Left lobe of liver (tissue), 2 donors: ENCODE results near the gene PCDHGB5. TPM values are rescaled to one million over a fixed set of nuclear protein-coding genes. Genes with fewer than 3 reads are reported as not detected.
"Not testable (repeated sequence)": the region's sequence is repeated elsewhere in the genome, so short reads cannot be mapped to it uniquely, and the experiment has no call there.

Source experiments
- ATAC-seq: fragments of 200-7000 bp; cut with Tn5 transposase; one replicate; pipeline ENCODE4 v1.9.1; 2020; ENCODE audit warnings: mild to moderate bottlenecking, moderate library complexity
- DNase-seq: peaks from one replicate; pipeline ENCODE4 v3.0.0-alpha.2; 2020; ENCODE audit warnings: low spot score
- total RNA-seq: library from RNA; stranded (reverse); gene quantifications from one replicate; pipeline ENCODE4 v1.2.1, GENCODE V29; 2021
- donor health status: DM: no; HTN: no; CAD: no; lungs with moderate emphysema.
- donor health status: DM: no; HTN: yes; CAD: no.

Gene PCDHGB5
- total RNA-seq, 1 donor from 2014 or later: 4.2 TPM

DNA sequence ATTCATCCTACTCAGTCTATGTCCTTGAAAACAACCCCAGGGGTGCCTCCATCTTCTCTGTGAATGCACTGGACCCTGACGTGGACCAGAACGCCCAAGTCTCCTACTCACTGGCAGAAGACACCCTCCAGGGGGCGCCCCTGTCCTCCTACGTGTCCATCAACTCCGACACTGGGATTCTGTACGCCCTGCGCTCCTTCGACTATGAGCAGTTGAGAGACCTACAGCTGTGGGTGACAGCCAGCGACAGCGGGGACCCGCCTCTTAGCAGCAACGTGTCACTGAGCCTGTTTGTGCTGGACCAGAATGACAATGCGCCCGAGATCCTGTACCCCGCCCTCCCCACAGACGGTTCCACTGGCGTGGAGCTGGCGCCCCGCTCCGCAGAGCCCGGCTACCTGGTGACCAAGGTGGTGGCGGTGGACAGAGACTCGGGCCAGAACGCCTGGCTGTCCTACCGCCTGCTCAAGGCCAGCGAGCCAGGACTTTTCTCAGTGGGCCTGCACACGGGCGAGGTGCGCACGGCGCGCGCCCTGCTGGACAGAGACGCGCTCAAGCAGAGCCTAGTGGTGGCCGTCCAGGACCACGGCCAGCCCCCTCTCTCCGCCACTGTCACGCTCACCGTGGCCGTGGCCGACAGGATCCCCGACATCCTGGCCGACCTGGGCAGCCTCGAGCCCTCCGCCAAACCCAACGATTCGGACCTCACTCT lies 22.1 kb upstream of the PCDHGB5 start:
- ATAC-seq, DNase-seq: not testable (repeated sequence)

DNA sequence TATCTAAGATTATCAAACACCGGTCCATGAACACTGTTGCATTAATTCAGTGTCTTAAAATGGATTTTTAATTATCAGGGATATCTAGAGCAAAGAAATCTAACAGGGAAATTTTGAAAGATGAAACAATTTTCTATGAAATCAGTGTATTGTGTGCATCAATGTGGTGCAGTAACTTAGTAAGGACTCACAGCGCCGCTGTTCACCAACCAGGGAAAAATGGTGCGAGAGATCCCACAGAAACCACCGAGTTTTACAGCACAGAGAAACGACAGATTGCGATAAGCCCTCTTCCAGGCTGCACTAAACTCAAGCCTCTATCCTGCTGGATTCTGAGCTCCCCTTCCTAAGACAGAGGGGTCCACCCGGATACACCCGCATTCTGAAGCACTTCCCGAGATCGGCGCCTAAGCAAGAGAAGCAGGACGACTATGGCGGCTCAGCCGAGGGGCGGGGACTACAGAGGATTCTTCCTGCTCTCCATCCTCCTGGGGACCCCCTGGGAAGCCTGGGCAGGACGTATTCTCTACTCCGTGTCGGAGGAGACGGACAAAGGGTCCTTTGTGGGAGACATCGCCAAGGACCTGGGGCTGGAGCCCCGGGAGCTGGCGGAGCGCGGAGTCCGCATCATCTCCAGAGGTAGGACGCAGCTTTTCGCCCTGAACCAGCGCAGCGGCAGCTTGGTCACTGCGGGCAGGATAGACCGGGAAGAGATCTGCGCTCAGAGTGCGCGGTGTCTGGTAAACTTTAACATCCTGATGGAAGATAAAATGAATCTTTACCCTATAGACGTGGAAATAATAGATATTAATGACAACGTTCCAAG lies 15.1 kb upstream of the PCDHGB5 start, which contains the start of gene PCDHGA7:
TSS of gene PCDHGA7 (plus strand) at position 274 of the 826 bp plus-strand sequence. CDS start at position 432, 158 bp downstream.
- DNase-seq (no peak), ATAC-seq (no peak)

DNA sequence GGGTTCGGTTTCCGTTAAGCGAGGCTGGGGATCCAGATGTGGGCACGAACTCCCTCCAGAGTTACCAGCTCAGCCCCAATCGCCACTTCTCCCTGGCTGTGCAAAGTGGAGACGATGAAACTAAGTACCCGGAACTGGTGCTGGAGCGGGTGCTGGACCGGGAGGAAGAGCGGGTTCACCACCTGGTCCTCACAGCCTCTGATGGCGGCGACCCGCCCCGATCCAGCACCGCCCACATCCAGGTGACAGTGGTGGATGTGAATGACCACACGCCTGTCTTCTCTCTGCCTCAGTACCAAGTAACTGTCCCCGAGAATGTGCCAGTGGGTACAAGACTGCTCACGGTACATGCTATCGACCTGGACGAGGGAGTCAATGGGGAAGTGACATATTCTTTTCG lies 14.4 kb upstream of the PCDHGB5 start:
- ATAC-seq: no peak
- no peak for DNase-seq

DNA sequence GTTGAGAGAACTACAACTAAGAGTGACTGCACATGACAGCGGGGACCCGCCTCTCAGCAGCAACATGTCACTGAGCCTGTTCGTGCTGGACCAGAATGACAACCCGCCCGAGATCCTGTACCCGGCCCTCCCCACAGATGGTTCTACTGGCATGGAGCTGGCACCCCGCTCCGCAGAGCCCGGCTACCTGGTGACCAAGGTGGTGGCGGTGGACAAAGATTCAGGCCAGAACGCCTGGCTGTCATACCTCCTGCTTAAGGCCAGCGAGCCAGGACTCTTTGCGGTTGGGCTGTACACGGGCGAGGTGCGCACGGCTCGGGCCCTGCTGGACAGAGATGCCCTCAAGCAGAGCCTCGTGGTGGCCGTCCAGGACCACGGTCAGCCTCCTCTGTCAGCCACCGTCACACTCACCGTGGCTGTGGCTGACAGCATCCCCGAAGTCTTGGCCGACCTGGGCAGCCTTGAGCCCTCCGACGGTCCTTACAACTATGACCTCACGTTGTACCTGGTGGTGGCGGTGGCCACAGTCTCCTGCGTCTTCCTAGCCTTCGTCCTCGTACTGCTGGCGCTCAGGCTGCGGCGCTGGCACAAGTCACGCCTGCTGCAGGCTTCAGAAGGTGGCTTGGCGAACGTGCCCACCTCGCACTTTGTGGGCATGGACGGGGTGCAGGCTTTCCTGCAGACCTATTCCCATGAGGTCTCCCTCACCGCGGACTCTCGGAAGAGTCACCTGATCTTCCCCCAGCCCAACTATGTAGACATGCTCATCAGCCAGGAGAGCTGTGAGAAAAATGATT lies 13.1 kb upstream of the PCDHGB5 start:
- DNase-seq (no peak), ATAC-seq (no peak)

DNA sequence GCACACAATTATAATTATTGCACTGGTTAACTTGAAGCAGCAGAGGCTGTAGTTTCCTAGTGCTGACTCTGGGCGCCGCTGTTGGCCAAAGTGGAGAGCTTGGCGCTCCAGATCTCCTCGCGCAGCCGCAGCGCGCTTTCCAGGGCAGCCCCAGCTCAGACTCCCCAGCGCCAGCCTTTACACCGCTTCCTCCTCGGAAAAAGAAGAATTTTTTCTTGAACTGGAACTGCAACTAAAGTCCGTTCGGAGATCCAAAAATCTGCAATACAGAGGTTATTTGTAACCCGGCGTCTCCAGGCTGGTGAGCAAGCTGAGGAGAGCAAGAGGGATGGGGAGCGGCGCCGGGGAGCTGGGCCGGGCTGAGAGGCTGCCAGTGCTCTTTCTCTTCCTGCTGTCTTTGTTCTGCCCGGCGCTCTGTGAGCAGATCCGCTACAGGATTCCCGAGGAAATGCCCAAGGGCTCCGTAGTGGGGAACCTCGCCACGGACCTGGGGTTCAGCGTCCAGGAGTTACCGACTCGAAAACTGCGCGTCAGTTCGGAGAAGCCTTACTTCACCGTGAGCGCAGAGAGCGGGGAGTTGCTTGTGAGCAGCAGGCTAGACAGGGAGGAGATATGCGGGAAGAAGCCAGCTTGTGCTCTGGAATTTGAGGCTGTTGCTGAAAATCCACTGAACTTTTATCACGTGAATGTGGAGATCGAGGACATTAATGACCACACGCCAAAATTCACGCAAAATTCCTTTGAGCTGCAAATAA lies 10.0 kb upstream of the PCDHGB5 start, which contains the start of gene PCDHGB4:
TSS of gene PCDHGB4 (plus strand) at position 142 of the 755 bp plus-strand sequence. CDS start at position 329, 187 bp downstream.
- not testable (repeated sequence) for DNase-seq
- peak; percentile 97 for ATAC-seq

DNA sequence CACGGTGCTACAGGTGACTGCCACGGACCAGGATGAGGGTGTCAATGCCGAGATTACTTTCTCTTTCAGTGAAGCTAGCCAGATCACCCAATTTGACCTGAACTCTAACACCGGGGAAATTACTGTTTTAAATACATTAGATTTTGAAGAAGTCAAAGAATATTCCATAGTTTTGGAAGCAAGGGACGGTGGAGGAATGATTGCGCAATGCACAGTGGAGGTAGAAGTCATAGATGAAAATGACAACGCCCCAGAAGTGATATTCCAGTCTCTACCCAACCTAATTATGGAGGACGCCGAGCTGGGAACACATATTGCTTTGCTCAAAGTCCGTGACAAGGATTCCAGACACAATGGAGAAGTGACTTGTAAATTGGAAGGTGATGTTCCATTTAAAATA lies 9.1 kb upstream of the PCDHGB5 start:
- no peak for DNase-seq
- no peak for ATAC-seq

DNA sequence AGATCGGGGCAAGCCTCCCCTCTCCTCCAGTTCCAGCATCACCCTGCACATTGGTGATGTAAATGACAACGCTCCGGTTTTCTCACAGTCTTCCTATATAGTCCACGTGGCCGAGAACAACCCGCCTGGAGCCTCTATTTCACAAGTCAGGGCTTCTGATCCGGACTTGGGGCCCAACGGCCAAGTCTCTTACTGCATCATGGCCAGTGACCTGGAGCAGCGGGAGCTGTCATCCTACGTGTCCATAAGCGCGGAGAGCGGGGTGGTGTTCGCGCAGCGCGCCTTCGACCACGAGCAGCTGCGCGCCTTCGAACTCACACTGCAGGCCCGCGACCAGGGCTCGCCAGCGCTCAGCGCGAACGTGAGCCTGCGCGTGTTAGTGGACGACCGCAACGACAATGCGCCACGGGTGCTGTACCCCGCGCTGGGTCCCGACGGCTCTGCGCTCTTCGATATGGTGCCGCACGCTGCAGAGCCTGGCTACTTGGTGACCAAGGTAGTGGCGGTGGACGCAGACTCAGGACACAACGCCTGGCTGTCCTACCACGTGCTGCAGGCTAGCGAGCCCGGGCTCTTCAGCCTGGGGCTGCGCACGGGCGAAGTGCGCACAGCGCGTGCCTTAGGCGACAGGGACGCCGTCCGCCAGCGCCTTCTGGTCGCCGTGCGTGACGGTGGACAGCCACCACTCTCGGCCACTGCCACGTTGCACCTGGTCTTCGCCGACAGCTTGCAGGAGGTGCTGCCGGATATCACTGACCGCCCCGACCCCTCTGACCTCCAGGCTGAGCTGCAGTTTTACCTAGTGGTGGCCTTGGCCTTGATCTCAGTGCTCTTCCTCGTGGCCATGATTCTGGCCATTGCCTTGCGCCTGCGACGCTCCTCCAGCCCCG lies 8.3 kb upstream of the PCDHGB5 start:
- DNase-seq (no peak), ATAC-seq (no peak)

DNA sequence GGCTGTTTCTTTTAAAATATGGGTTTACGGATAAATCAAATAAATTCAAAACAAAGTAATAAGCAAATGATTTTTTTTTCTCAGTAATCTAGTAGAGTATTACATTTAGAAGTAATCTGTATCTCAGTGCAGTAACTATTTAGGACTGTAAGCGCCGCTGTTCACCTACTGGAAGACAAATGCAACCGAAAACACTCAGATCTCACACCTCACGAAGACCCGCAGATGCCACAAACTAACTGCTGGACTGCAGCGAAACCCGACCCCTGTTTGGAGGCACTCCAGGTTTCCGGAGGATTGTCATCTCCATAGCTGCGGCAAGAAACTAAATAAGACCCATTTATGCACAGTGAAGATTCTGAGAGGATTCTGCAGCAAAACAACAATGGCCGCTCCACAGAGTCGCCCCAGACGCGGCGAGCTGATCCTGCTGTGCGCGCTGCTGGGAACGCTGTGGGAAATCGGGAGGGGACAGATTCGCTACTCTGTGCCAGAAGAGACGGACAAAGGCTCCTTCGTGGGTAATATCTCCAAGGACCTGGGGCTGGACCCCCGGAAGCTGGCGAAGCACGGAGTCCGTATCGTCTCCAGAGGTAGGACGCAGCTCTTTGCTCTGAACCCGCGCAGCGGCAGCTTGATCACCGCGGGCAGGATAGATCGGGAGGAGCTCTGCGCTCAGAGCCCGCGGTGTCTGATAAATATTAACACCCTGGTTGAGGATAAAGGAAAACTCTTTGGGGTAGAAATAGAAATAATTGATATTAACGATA lies 5.1 kb upstream of the PCDHGB5 start, which contains the start of gene PCDHGA8:
TSS of gene PCDHGA8 (plus strand) at position 205 of the 770 bp plus-strand sequence. CDS start at position 386, 181 bp downstream.
- DNase-seq (no peak), ATAC-seq (no peak)

DNA sequence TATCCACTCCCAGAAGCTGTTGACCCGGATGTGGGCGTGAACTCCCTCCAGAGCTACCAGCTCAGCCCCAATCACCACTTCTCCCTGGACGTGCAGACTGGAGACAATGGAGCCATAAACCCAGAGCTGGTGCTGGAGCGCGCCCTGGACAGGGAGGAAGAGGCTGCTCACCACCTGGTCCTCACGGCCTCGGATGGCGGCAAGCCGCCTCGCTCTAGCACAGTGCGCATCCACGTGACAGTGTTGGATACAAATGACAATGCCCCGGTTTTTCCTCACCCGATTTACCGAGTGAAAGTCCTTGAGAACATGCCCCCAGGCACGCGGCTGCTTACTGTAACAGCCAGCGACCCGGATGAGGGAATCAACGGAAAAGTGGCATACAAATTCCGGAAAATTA lies 4.5 kb upstream of the PCDHGB5 start:
- ATAC-seq (no peak), DNase-seq (no peak)

DNA sequence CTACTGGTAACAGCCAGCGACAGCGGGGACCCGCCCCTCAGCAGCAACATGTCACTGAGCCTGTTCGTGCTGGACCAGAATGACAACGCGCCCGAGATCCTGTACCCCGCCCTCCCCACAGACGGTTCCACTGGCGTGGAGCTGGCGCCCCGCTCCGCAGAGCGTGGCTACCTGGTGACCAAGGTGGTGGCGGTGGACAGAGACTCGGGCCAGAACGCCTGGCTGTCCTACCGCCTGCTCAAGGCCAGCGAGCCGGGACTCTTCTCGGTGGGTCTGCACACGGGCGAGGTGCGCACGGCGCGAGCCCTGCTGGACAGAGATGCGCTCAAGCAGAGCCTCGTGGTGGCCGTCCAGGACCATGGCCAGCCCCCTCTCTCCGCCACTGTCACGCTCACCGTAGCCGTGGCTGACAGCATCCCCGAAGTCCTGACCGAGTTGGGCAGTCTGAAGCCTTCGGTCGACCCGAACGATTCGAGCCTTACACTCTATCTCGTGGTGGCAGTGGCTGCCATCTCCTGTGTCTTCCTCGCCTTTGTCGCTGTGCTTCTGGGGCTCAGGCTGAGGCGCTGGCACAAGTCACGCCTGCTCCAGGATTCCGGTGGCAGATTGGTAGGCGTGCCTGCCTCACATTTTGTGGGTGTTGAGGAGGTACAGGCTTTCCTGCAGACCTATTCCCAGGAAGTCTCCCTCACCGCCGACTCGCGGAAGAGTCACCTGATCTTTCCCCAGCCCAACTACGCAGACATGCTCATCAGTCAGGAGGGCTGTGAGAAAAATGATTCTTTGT lies 3.2 kb upstream of the PCDHGB5 start:
- not testable (repeated sequence) for DNase-seq, ATAC-seq

DNA sequence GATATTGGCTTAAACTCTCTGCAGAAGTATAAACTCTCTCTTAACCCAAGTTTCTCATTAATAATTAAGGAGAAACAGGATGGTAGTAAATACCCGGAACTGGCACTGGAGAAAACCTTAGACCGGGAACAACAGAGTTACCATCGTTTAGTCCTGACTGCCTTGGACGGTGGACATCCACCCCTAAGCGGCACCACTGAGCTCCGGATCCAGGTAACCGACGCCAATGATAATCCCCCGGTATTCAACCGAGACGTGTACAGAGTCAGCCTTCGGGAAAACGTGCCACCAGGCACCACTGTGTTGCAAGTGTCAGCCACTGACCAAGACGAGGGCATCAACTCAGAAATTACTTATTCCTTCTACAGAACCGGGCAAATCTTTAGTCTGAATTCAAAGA lies 861 bp downstream of the PCDHGB5 start:
- DNase-seq (no peak), ATAC-seq (no peak)

DNA sequence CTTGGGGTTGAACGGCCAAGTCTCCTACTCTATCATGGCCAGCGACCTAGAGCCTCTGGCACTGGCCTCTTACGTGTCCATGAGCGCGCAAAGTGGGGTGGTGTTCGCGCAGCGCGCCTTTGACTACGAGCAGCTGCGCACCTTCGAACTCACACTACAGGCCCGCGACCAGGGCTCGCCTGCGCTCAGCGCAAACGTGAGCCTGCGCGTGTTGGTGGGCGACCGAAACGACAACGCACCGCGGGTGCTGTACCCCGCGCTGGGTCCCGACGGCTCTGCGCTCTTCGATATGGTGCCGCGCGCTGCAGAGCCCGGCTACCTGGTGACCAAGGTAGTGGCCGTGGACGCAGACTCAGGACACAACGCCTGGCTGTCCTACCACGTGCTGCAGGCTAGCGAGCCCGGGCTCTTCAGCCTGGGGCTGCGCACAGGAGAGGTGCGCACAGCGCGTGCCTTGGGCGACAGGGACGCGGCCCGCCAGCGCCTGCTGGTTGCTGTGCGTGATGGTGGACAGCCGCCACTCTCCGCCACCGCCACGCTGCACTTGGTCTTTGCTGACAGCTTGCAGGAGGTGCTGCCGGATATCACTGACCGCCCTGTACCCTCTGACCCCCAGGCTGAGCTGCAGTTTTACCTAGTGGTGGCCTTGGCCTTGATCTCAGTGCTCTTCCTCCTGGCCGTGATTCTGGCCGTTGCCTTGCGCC lies 2.0 kb downstream of the PCDHGB5 start:
- ATAC-seq (no peak), DNase-seq (no peak)

DNA sequence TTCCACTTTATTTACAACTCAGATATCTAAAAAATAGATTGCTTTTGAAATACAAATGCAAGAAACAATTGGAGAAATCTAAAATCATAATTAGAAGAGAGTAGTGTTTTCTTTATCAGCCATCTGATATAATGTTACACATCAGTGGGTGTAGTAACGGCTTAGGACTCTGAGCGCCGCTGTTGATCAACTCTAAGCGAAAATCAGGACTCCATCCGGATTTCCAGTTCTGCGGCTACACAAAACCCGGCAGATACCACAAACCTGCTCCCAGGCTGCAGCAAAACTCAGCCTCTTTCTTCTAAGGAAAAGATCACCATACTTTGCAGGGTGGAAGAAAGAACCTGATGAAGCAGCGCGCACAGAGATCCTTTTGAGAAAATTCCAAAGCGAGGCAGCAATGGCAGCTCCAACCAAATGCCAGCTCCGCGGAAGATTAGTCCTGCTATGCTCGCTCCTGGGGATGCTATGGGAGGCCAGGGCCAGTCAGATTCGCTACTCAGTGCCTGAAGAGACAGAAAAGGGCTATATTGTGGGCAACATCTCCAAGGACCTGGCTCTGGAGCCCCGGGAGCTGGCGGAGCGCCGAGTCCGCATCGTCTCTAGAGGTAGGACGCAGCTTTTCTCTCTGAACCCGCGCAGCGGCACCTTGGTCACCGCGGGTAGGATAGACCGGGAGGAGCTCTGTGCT lies 5.0 kb downstream of the PCDHGB5 start, which contains the start of gene PCDHGA9:
TSS of gene PCDHGA9 (plus strand) at position 226 of the 691 bp plus-strand sequence. CDS start at position 401, 175 bp downstream.
- ATAC-seq (peak; percentile 66), DNase-seq (no peak)

DNA sequence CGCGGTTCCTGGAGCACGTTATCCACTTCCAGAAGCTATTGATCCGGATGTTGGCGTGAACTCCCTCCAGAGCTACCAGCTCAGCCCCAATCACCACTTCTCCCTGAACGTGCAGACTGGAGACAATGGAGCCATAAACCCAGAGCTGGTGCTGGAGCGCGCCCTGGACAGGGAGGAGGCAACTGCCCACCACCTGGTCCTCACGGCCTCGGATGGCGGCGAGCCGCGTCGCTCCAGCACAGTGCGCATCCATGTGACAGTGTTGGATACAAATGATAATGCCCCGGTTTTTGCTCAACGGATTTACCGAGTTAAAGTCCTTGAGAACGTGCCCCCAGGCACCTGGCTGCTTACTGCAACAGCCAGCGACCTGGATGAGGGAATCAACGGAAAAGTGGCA lies 5.6 kb downstream of the PCDHGB5 start:
- ATAC-seq: no peak

DNA sequence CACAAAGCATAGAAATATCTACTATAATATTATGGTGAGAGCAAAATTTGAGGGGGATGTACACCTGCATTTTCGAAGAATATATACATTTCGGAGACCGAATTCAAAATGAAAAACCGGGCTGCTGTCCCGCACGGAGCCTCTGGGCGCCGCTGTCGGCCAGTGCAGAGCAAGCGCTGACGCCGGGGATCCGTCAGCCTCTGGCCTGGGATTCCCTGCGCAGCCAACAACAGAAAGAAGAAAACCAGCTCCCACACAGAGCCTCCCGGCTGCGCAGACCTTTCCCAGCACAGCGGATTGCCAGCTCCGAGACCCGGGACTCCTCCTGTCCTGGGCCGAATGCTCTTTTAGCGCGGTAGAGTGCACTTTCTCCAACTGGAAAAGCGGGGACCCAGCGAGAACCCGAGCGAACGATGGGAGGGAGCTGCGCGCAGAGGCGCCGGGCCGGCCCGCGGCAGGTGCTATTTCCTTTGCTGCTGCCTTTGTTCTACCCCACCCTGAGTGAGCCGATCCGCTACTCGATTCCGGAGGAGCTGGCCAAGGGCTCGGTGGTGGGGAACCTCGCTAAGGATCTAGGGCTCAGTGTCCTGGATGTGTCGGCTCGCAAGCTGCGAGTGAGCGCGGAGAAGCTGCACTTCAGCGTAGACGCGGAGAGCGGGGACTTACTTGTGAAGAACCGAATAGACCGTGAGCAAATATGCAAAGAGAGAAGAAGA lies 10.2 kb downstream of the PCDHGB5 start, which contains the start of gene PCDHGB6:
TSS of gene PCDHGB6 (plus strand) at position 232 of the 716 bp plus-strand sequence. CDS start at position 414, 182 bp downstream.
- DNase-seq (peak; percentile 60), ATAC-seq (peak; percentile 94)

More for the DNA sequence above, 5.6 kb downstream of the PCDHGB5 start:
- no peak for DNase-seq
